ENCODE data around the gene TMEM252. TPM values are rescaled to one million over a fixed set of nuclear protein-coding genes. Genes with fewer than 3 reads are reported as not detected.

TMEM252 gene
- total RNA-seq, 1 donor from 2014 or later: not detected

GRCh38 chr9:68547417-68547816 is 6.7 kb upstream of the TMEM252 start:
- Histone ChIP-seq H3K9ac (no peak overlapping the region), H3K27me3 (peaks cover 100% of the 10 kb centered on the region), H3K27ac (no peak overlapping the region), H3K9me3 (ENCODE audit: low read depth) (no peaks in the 10 kb centered on the region), H2AFZ (replicated peaks) (no peak overlapping the region), H3K79me2 (ENCODE audit: low read depth) (no peaks in the 10 kb centered on the region), H3K4me3 (no peak overlapping the region), H3K4me2 (no peak overlapping the region), H3F3A (ENCODE audit: low read depth) (no peaks in the 10 kb centered on the region), H4K20me1 (ENCODE audit: low read depth) (no peaks in the 10 kb centered on the region), H3K4me1 (no peaks in the 10 kb centered on the region), H3K36me3 (no peaks in the 10 kb centered on the region)
- Mint-ChIP-seq H3K27me3 (ENCODE audit: insufficient read depth, low read depth) (peaks cover 3% of the 10 kb centered on the region), H3K4me1 (peaks cover 12% of the 10 kb centered on the region), H3K4me3 (no peak overlapping the region), H3K27ac (no peak overlapping the region), H3K9me3 (no peaks in the 10 kb centered on the region), H3K36me3 (no peaks in the 10 kb centered on the region)
- TF ChIP-seq EZH2phosphoT487 (IDR thresholded peaks at IDR 0.05) (no peak), EZH2 (IDR thresholded peaks at IDR 0.05) (no peak), CTCF (IDR thresholded peaks at IDR 0.05) (no peak)
- DNase-seq (ENCODE audit: low spot score): no peak

DNA sequence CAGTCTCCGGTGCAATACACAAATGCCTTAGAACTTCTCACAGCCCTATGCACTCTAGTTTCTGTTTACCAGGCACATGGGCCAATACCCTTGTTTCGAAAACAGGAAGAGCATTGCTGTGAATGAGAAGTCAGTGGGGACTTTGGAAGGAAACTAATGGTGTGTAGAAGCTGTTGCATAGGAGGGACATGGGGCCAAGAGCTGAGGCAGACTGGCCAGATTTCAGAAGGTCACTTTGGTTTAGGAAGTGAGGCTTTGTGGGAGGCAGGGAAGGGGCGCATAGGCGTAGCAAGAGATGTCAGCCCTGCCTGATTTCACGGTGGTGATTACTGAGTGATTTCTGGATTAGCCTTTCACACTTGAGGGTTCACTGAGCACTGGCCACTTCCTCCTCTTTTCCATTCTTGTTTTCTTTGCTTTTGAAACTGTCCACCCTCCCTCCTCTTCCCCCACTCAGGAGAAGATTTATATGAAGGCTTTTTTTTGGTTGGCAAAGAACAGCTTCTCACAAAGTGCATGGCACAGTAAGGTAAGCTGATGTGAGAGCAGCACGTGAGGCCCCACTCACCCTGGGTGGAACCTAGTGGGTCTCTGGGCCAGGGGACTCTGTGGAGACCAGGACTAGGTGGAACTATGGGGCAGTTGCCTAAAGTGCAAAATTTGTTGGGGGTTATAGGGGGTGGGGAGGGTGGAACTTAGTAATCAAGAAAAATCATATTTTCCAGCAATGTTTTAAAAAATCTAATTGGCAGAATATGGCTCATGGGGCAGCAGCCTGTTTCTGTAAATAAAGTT is 6.1 kb upstream of the TMEM252 start:
- H3K4me1 ChIP-seq: no peaks in the 10 kb centered on the region
- no peak overlapping the region for H3K4me3 Mint-ChIP-seq
- H3K9ac ChIP-seq: no peak overlapping the region
- H3K36me3 ChIP-seq: no peaks in the 10 kb centered on the region
- DNase-seq (ENCODE audit: low spot score): no peak
- H3K4me1 Mint-ChIP-seq: peaks cover 7% of the 10 kb centered on the region
- H3K27me3 Mint-ChIP-seq (ENCODE audit: insufficient read depth, low read depth): peaks cover 3% of the 10 kb centered on the region
- no peaks in the 10 kb centered on the region for H3K9me3 ChIP-seq (ENCODE audit: low read depth)
- H3K4me3 ChIP-seq: no peak overlapping the region
- H4K20me1 ChIP-seq (ENCODE audit: low read depth): no peaks in the 10 kb centered on the region
- H3K27me3 ChIP-seq: peaks cover 100% of the 10 kb centered on the region
- H3K4me2 ChIP-seq: no peak overlapping the region
- no peak overlapping the region for H3K27ac ChIP-seq
- no peaks in the 10 kb centered on the region for H3K79me2 ChIP-seq (ENCODE audit: low read depth)
- no peaks in the 10 kb centered on the region for H3K36me3 Mint-ChIP-seq
- no peaks in the 10 kb centered on the region for H3K9me3 Mint-ChIP-seq
- no peak for TF ChIP-seq EZH2phosphoT487 (IDR thresholded peaks at IDR 0.05)
- TF ChIP-seq CTCF (IDR thresholded peaks at IDR 0.05): no peak
- TF ChIP-seq EZH2 (IDR thresholded peaks at IDR 0.05): no peak
- H3K27ac Mint-ChIP-seq: peak overlapping the region; percentile 58
- no peaks in the 10 kb centered on the region for H3F3A ChIP-seq (ENCODE audit: low read depth)
- no peak overlapping the region for H2AFZ ChIP-seq (replicated peaks)

GRCh38 chr9:68545033-68545705 is 4.5 kb upstream of the TMEM252 start:
- H3K27me3 ChIP-seq: peaks cover 100% of the 10 kb centered on the region
- H3K4me2 ChIP-seq: no peak overlapping the region
- H3K4me1 ChIP-seq: peaks cover 5% of the 10 kb centered on the region
- no peak overlapping the region for H3K27ac Mint-ChIP-seq
- H3K36me3 Mint-ChIP-seq: no peaks in the 10 kb centered on the region
- H3K27me3 Mint-ChIP-seq (ENCODE audit: insufficient read depth, low read depth): peaks cover 3% of the 10 kb centered on the region
- no peak overlapping the region for H3K4me3 ChIP-seq
- no peaks in the 10 kb centered on the region for H4K20me1 ChIP-seq (ENCODE audit: low read depth)
- H3K4me1 Mint-ChIP-seq: peaks cover 13% of the 10 kb centered on the region
- no peaks in the 10 kb centered on the region for H3K9me3 Mint-ChIP-seq
- no peak for DNase-seq (ENCODE audit: low spot score)
- H3F3A ChIP-seq (ENCODE audit: low read depth): no peaks in the 10 kb centered on the region
- no peaks in the 10 kb centered on the region for H3K79me2 ChIP-seq (ENCODE audit: low read depth)
- no peak overlapping the region for H3K9ac ChIP-seq
- TF ChIP-seq EZH2 (IDR thresholded peaks at IDR 0.05): no peak
- no peak for TF ChIP-seq EZH2phosphoT487 (IDR thresholded peaks at IDR 0.05)
- no peak for TF ChIP-seq CTCF (IDR thresholded peaks at IDR 0.05)
- H3K27ac ChIP-seq: no peak overlapping the region
- H3K36me3 ChIP-seq: no peaks in the 10 kb centered on the region
- H3K9me3 ChIP-seq (ENCODE audit: low read depth): no peaks in the 10 kb centered on the region
- H3K4me3 Mint-ChIP-seq: no peak overlapping the region
- H2AFZ ChIP-seq (replicated peaks): no peak overlapping the region

All from neural progenitor cell (in vitro differentiated cells).